Naive thymus-derived CD8-positive, alpha-beta T cell (primary cell): ENCODE results near the gene GPER1. TPM values are rescaled to one million over a fixed set of nuclear protein-coding genes. Genes with fewer than 3 reads are reported as not detected.
A peak's percentile ranks its signal among the peaks of the same experiment; 100 is the strongest.

Experiments used
- ATAC-seq, 2 donors: fragments of 150-1000 bp; cut with Tn5 transposase in 1 of 2; sonication (Bioruptor Pico), chemical (Tn5 transposase) in 1 of 2; 1 replicate in 1 of 2; 2 replicates in 1 of 2; pipeline ENCODE4 v1.10.0; 2021; ENCODE audit warnings: mild to moderate bottlenecking in 2 of 2, moderate library complexity in 2 of 2
- POLR2A ChIA-PET: fragments of 350-600 bp; sonication (Branson Sonifier 250); formaldehyde crosslinking; loops from one replicate; lab custom pipeline; 2021; ENCODE audit warnings: antibody characterized with exemption; lab: Charles Lee
- DNase-seq, 10 donors: peaks; one replicate each; pipeline versions ENCODE4 v3.0.0 to v3.0.0-alpha.2; 2020 to 2022
- H3K27ac Mint-ChIP-seq, 10 donors: one replicate each; pipeline ENCODE4 v1.8.0; 2020 to 2022; ENCODE audit warnings: mild to moderate bottlenecking in 10 of 10, mixed read lengths in 10 of 10, moderate library complexity in 4 of 10, inconsistent platforms in 1 of 10
- H3K27me3 Mint-ChIP-seq, 5 donors: one replicate each; pipeline ENCODE4 v1.8.0; 2021 to 2022; ENCODE audit warnings: mixed read lengths in 5 of 5
- H3K36me3 Mint-ChIP-seq, 3 donors: one replicate each; pipeline ENCODE4 v1.8.0; 2020 to 2022; ENCODE audit warnings: mixed read lengths in 3 of 3, mild to moderate bottlenecking in 2 of 3, inconsistent platforms in 1 of 3
- H3K4me1 Mint-ChIP-seq, 4 donors: one replicate each; pipeline ENCODE4 v1.8.0; 2021 to 2022; ENCODE audit warnings: mixed read lengths in 4 of 4
- H3K4me3 Mint-ChIP-seq, 10 donors: one replicate each; pipeline ENCODE4 v1.8.0; 2020 to 2022; ENCODE audit warnings: mild to moderate bottlenecking in 10 of 10, mixed read lengths in 10 of 10, moderate library complexity in 6 of 10, inconsistent platforms in 1 of 10
- H3K9me3 Mint-ChIP-seq, 9 donors: one replicate each; pipeline ENCODE4 v1.8.0; 2020 to 2022; ENCODE audit warnings: mixed read lengths in 9 of 9, mild to moderate bottlenecking in 3 of 9, inconsistent platforms in 1 of 9, moderate library complexity in 1 of 9
- polyA plus RNA-seq, 3 donors: library from polyadenylated mRNA; unstranded; fragments of 300-500 nt; fragmentation: Illumina TruSeq; gene quantifications; one replicate each; pipeline ENCODE4 v1.2.3, GENCODE V29; 2021
- total RNA-seq, 8 experiments: library from RNA in 2 of 8; stranded (reverse) in 2 of 8; gene quantifications; one replicate each; pipeline ENCODE4 v1.2.3 and lab custom pipeline; 2021 to 2026

The GPER1 gene
- total and polyA plus RNA-seq, 5 experiments from 2014 or later = 0.11 to 0.25 TPM; not detected in 3

DNA sequence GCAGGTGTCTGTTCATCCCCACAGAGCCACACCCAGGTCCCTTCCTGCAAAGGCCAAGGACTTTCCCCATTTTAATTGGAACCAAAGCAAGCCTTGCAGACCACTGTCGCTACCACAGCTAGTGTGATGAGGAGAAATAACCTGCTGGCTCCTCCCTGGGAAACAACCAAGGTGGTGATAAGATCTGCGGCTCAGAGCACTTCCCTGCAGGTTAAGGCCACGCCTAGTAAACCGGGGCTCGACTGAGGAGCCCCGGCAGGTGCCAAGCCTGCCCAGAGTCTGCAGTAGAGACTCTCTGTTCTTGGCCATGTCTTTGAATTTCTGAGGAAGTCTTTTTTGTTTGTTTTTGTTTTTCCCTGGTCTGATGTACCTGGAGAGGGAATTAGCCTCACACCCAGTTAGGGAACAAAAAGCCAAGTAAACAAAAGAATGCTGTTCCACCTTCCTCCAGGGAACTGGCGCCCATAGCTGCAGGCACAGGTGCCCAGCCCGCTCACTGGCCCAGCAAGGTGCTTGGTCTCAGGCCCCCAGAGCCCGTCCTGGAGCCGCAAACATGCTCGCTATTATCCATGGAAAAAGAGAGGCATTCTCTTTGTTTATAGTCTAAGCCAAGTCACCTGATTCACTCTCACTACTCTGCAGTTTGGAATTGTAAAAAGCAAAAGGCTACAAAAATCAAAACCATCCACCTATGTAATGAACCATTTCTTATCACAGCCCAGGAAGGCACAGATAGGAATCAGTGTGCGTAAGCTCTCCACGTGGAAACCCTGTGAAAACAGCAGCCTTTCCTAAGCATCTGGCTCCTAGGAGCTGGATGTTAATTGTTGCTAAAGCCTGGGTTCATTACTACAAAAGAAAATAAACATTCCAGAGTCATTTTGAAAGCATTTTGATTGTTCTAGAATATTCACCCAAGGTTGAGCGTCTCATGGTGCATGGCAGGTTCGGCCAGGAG lies 40.9 kb upstream of the GPER1 start:
- no peaks in the 10 kb centered on the region for H3K9me3 Mint-ChIP-seq
- ATAC-seq (peak; percentile 30 to 48), DNase-seq (peak in 7 of 10 donors; percentile 34 to 69 (median 51))
- H3K36me3 Mint-ChIP-seq = no peaks in the 10 kb centered on the region
- peak overlapping the region in 4 of 10 donors; percentile 17 to 56 (median 31) for H3K27ac Mint-ChIP-seq
- peaks cover 19 to 71% (median 62%) of the 10 kb centered on the region in 4 donors for H3K4me1 Mint-ChIP-seq
- H3K4me3 Mint-ChIP-seq = peak overlapping the region; percentile 8 to 84 (median 36)
- peaks cover 0 to 5% (median 0%) of the 10 kb centered on the region in 5 donors for H3K27me3 Mint-ChIP-seq
- POLR2A ChIA-PET = interaction anchor here (0.8 to 5.4 kb wide), 7 partner anchors 13 to 114 kb away, joined by 3 to 35 read pairs (median 3); no protein-coding TSS in a partner anchor

DNA sequence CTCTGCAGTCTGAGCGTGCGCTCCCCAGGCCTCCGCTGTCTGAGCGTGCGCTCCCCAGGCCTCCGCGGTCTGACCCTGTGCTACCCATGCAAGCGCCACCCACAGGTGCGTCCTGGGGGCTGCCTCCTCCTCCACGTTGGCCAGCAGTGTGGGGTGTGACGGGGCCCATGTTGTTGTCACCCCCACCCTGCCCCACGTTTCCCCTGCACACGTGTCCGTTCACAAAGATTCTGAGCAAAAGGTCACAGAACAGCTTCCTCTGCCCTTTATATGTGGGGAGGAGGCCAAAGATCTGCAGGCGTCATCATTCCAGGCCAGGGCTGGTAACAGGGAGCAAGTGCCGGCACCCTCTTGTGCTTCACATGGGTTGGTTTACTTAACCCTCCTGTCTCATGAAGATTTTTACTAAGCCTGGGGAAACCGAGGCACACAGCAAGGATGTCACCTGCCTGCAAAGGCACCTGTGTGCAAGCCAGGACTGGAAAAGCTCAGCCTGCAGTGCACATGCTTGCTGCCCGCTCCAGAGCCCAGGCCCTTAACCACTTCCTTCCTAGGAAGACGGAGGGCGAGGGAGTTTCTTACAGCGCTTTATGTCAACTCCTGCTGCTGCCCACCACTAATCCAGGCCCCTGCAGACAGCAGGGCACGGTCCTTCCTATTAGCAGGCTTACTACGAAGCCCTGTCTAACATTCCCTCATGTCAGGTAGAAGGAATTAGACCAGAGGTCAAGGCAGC lies 38.7 kb upstream of the GPER1 start:
- Mint-ChIP-seq H3K27ac (peak overlapping the region in 3 of 10 donors; percentile 33 to 69 (median 59)), H3K4me1 (peaks cover 13 to 70% (median 49%) of the 10 kb centered on the region in 4 donors), H3K36me3 (no peaks in the 10 kb centered on the region), H3K9me3 (no peaks in the 10 kb centered on the region), H3K4me3 (peak overlapping the region in 8 of 10 donors; percentile 22 to 72 (median 52)), H3K27me3 (no peaks in the 10 kb centered on the region)
- POLR2A ChIA-PET = interaction anchor here (0.6 to 1.5 kb wide), 2 partner anchors 17 to 74 kb away, joined by 3 read pairs; no protein-coding TSS in a partner anchor
- DNase-seq (peak in 1 of 10 donors; percentile 65), ATAC-seq (no peak)

DNA sequence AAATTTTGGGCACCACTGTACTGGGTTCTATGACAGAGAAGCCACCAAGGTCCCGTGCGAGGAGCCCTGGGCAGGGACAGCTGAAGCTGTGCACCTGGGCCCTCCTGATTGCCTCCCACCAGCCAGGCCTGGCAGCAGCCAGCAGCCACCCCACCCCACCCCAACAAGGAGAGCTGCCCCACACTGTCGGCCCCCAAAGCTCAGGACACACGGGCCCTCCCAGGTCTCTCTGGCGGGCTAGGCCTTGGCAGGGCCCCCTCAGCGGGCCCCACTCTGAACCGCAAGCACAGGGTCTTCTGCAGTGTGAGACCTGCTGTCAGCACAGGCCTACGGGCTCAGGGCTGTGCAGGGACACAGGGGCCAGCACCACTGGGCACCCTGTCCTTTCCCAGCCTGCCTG lies 38.1 kb upstream of the GPER1 start:
- Mint-ChIP-seq H3K27ac (peak overlapping the region in 1 of 10 donors; percentile 13), H3K27me3 (no peaks in the 10 kb centered on the region), H3K36me3 (no peaks in the 10 kb centered on the region), H3K4me1 (peaks cover 13 to 76% (median 52%) of the 10 kb centered on the region in 4 donors), H3K4me3 (no peak overlapping the region), H3K9me3 (no peaks in the 10 kb centered on the region)
- POLR2A ChIA-PET = interaction anchor here (0.6 to 1.5 kb wide), 2 partner anchors 16 to 75 kb away, joined by 3 read pairs; no protein-coding TSS in a partner anchor
- DNase-seq (peak in 1 of 10 donors; percentile 50), ATAC-seq (no peak)

DNA sequence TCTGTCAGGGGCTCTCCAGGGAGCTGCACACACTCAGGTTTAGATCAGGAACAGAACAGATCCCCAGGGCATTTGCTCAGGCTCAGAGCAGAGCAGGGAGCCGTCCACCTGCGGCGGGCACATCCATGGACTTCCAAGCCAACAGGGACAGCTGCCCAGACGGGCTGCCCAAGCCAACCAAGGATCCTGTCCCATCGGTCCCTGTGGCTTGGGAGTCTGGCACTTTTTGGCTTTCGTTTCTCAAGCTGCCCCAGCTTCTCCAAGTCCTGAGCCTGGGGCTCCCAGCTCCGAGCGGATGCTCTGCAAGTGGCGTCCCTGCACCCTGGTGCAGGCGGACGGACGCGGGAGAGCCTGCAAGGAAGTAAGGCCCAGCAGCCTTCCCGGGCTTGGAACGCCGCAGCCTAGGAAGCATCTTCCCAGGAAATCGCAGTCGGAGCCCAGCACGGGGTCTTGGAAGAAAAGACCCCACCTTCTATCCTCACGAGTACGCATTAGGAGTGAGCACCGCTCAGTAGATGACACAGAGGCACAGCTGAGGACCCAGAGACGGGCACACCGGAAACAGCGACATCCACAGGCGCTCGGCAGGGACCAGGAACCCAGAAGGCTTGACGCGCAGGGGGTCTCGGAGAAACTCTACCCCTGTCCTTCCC lies 37.5 kb upstream of the GPER1 start:
- POLR2A ChIA-PET = interaction anchor here (0.6 to 1.5 kb wide), 2 partner anchors 76 to 174 kb away, joined by 3 read pairs; partner anchors contain the start of gene GET4
- Mint-ChIP-seq H3K4me1 (peaks cover 10 to 76% (median 52%) of the 10 kb centered on the region in 4 donors), H3K4me3 (no peak overlapping the region)

DNA sequence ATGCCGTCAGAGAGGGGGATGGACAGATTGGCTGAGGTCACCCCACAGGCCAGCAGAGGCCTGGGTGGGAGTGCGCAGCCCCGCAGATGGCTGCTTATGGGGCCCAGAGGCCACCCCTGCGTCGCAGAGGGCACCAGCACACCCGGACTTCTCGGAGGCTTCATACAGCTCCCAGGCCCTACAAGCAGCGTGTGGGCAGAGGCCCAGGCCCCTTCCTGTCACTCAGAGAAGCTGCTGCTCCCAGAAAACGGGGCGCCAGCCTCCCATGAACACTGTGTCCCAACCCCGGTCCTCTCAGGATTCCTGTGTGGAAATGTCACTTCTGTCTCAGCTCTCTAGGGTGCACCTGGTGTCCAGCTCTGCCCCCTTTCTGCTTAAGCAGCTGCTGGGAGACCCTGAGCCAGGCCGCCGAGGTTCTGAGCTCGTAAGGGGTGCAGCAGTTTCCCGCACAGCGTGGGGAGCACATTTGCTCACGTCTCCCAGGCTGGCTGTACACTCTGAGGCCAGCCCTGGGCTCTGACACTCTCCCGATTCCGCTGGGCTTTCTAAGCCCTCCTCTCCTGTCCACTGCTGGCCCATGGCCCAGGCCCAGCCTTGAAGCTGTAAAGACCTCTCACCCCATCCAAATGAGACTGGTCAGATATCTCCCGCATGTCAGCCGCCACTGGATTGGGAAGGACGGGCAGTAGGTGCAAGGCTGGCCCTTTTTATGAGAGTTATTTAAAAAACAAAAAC lies 36.8 kb upstream of the GPER1 start:
- H3K27me3 Mint-ChIP-seq = no peaks in the 10 kb centered on the region
- H3K36me3 Mint-ChIP-seq = no peaks in the 10 kb centered on the region
- no peaks in the 10 kb centered on the region for H3K9me3 Mint-ChIP-seq
- H3K27ac Mint-ChIP-seq = peak overlapping the region in 1 of 10 donors; percentile 37
- no peak overlapping the region for H3K4me3 Mint-ChIP-seq
- ATAC-seq = no peak
- peaks cover 7 to 75% (median 50%) of the 10 kb centered on the region in 4 donors for H3K4me1 Mint-ChIP-seq
- DNase-seq = peak in 1 of 10 donors; percentile 30
- POLR2A ChIA-PET = interaction anchor here (0.6 to 1.5 kb wide), 2 partner anchors 76 to 175 kb away, joined by 3 read pairs; partner anchors contain the start of gene GET4

More for the DNA sequence above, 37.5 kb upstream of the GPER1 start:
- H3K27ac Mint-ChIP-seq = peak overlapping the region in 1 of 10 donors; percentile 13
- H3K9me3 Mint-ChIP-seq = no peaks in the 10 kb centered on the region
- H3K36me3 Mint-ChIP-seq = no peaks in the 10 kb centered on the region
- ATAC-seq (no peak), DNase-seq (peak in 1 of 10 donors; percentile 42)
- H3K27me3 Mint-ChIP-seq = no peaks in the 10 kb centered on the region

DNA sequence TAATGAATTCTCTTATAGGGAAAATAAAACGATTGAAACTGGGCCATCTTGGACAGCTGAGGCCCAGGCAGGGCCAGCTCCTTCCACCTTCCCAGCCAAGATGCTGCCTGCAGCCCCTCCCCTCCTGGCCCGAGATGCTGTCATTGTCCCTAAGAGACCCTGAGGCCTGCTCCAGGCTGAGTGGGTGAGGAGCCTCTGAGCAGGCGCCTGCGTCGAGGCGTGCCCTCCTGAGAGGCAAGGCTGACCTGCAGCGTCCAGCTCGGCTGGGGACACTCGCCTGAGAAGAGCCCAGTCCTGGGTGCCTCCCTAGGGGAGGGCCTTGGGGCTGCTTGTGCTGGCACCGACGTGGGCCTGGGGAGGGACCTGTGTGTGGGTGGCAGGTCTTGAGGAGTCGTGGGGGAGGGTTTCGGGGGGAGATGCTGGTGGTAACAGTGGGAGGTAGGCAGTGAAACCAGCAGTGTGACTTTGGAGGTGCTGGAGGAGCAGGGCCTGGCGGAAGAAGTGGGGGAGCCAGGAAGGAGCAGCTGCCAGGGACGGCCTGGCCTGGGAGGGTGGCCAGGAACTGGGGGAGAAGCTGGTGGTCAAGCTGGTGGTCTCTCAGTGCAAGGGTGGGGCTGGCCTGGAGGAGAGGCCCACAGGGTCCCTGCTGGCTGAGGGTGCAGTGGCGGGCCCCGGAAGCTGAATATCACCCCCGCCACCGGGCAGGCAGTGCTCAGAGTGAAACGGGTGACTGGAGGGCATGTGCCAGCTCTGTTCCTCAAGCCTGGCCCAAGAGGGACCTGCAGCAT lies 35.7 kb upstream of the GPER1 start:
- no peaks in the 10 kb centered on the region for H3K27me3 Mint-ChIP-seq
- peak overlapping the region in 2 of 10 donors; percentile 24 for H3K4me3 Mint-ChIP-seq
- POLR2A ChIA-PET = interaction anchor here (5.5 kb wide), 1 partner anchor 8 kb away, joined by 33 read pairs; the partner anchor contains the start of gene GPR146
- DNase-seq = peak in 1 of 10 donors; percentile 51
- no peaks in the 10 kb centered on the region for H3K36me3 Mint-ChIP-seq
- H3K4me1 Mint-ChIP-seq = peaks cover 6 to 64% (median 41%) of the 10 kb centered on the region in 4 donors
- no peaks in the 10 kb centered on the region for H3K9me3 Mint-ChIP-seq
- H3K27ac Mint-ChIP-seq = peak overlapping the region in 2 of 10 donors; percentile 5 to 43
- no peak for ATAC-seq

DNA sequence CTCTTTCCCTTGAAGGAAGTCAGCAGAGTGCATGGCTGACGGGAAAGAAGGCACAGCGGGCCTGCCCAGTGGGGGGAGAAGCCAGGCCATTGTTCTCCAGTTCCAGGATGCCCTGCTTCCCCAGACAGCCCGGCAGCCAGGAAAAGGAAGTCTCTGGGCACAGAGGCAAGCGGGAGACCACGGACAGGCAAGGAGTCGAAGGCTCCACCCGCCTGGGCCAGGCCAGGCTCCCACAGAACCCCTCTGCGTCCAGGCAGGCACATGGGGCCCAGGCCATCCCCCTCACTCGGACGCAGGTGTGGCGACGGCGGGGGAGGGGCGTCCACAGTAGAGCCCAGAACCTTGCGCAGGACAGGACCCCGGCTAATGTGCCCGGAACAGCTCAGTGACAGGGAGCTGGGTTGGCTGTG lies 34.9 kb upstream of the GPER1 start:
- H3K27ac Mint-ChIP-seq = peak overlapping the region in 1 of 10 donors; percentile 37
- no peak overlapping the region for H3K4me3 Mint-ChIP-seq
- H3K36me3 Mint-ChIP-seq = no peaks in the 10 kb centered on the region
- H3K9me3 Mint-ChIP-seq = no peaks in the 10 kb centered on the region
- POLR2A ChIA-PET = interaction anchor here (4.3 to 5.5 kb wide), 2 partner anchors 9 to 25 kb away, joined by 26 to 33 read pairs; partner anchors contain the start of gene GPR146
- no peak for ATAC-seq
- peaks cover 5 to 56% (median 35%) of the 10 kb centered on the region in 4 donors for H3K4me1 Mint-ChIP-seq
- no peaks in the 10 kb centered on the region for H3K27me3 Mint-ChIP-seq
- DNase-seq = peak in 1 of 10 donors; percentile 59

DNA sequence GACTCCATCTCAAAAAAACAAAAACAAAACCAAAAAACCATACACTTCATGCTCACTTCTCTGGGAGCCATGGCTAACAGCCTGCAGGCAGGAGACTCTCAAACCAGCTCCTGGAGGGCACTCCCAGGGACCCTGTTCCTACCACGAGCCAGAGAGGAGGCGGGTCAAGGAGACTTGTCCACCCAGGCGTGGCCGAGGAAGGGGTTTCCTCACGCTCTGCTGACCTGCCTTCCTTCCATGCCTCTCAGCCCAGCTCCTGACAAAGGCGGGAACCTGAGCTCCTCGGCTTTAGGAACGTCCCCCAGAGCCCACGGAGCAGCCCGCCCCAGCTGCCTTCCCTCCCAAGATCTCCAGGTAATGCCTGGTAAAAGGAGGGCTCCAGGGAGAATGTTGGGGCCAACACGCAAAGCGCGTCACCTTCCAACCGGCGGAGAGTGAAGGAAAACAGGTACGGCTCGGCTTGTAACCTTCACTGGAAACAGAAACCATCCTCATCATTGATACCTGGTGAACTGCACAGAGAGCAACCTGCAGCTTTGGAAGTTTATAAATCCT lies 34.0 kb upstream of the GPER1 start:
- peak overlapping the region in 6 of 10 donors; percentile 13 to 84 (median 54) for H3K27ac Mint-ChIP-seq
- H3K27me3 Mint-ChIP-seq = no peaks in the 10 kb centered on the region
- H3K4me3 Mint-ChIP-seq = peak overlapping the region in 7 of 10 donors; percentile 30 to 92 (median 47)
- no peaks in the 10 kb centered on the region for H3K9me3 Mint-ChIP-seq
- peaks cover 7 to 47% (median 31%) of the 10 kb centered on the region in 4 donors for H3K4me1 Mint-ChIP-seq
- DNase-seq (peak in 1 of 10 donors; percentile 53), ATAC-seq (no peak)
- H3K36me3 Mint-ChIP-seq = peaks cover 0 to 4% (median 0%) of the 10 kb centered on the region in 3 donors
- POLR2A ChIA-PET = interaction anchor here (4.3 to 5.5 kb wide), 2 partner anchors 10 to 26 kb away, joined by 26 to 33 read pairs; partner anchors contain the start of gene GPR146

DNA sequence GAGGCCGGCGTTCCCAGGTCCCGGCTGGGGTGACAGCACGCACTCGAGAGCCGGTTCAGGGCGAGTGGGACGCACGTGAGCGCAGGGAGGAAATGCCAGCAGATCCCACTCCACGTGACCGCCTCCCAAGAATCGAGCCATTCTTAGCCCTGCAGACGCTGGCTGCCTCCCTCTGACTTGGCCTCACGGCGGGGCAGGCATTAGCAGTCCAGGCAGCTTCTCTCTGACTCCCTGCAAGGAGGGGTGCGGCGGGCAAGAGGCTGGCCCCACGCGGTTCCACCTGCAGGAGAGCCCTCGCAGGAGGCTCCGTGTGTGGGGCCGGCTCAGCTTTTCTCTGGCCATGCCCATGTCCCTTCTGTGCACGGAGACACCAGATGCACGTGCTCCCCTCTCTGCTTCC lies 33.5 kb upstream of the GPER1 start:
- Mint-ChIP-seq H3K9me3 (no peaks in the 10 kb centered on the region), H3K27me3 (no peaks in the 10 kb centered on the region), H3K36me3 (peaks cover 0 to 4% (median 0%) of the 10 kb centered on the region in 3 donors), H3K4me1 (peaks cover 7 to 42% (median 27%) of the 10 kb centered on the region in 4 donors), H3K4me3 (peak overlapping the region in 7 of 10 donors; percentile 45 to 94 (median 90)), H3K27ac (peak overlapping the region in 6 of 10 donors; percentile 13 to 91 (median 76))
- DNase-seq = peak in 1 of 10 donors; percentile 49
- POLR2A ChIA-PET = interaction anchor here (4.3 to 5.5 kb wide), 2 partner anchors 10 to 27 kb away, joined by 26 to 33 read pairs; partner anchors contain the start of gene GPR146
- no peak for ATAC-seq
